ENCODE measurements around the gene PFAS.

The PFAS gene

GRCh38 chr17:8318010-8318935 lies 69.2 kb downstream of the PFAS start:
- Histone ChIP-seq H4K20me1 (ENCODE audit: control insufficient read depth, insufficient read depth, low read depth, low read length) (no peaks in the 10 kb centered on the region), H3K79me2 (ENCODE audit: control insufficient read depth, low read length) (no peaks in the 10 kb centered on the region), H3F3A (ENCODE audit: control insufficient read depth, insufficient read depth) (no peaks in the 10 kb centered on the region), H3K27ac (ENCODE audit: low read depth, low read length) (no peak overlapping the region), H3K4me3 (ENCODE audit: low read length) (no peak overlapping the region), H3K36me3 (ENCODE audit: control insufficient read depth, low read length) (no peaks in the 10 kb centered on the region), H3K9me2 (replicated peaks; ENCODE audit: control insufficient read depth, low read length) (no peaks in the 10 kb centered on the region), H3K4me2 (ENCODE audit: low read length) (no peak overlapping the region), H3K4me1 (ENCODE audit: control insufficient read depth, low read length) (no peaks in the 10 kb centered on the region), H3K27me3 (ENCODE audit: control insufficient read depth, low read length) (peaks cover 5% of the 10 kb centered on the region; the same call in 1 of the 2 replicates), H3K9me3 (ENCODE audit: control insufficient read depth, insufficient read depth, low read length) (no peaks in the 10 kb centered on the region)
- no peak for TF ChIP-seq EZH2phosphoT487 (IDR thresholded peaks at IDR 0.05; ENCODE audit: borderline replicate concordance, low read length)
- no peak for TF ChIP-seq CTCF (IDR thresholded peaks at IDR 0.05; ENCODE audit: low read depth, low read length, poor library complexity, severe bottlenecking)

Measured in DOHH2 (cell line).